Stimulated activated CD8-positive, alpha-beta memory T cell treated with anti-CD3 and anti-CD28 coated beads, Interleukin-7, amount 100 ng/mL, for 1 hour (primary cell): ENCODE measurements around the gene WASF2.
A peak's percentile ranks its signal among the peaks of the same experiment; 100 is the strongest.

Experiments
- DNase-seq, 2 donors: peaks; one replicate each; pipeline ENCODE4 v3.0.0-alpha.2; 2020; ENCODE audit warnings: low read depth in 2 of 2

The WASF2 gene

GRCh38 chr1:27377760-27378495, 112.0 kb downstream of the WASF2 start:
- no peak for DNase-seq

GRCh38 chr1:27374362-27375086, 115.4 kb downstream of the WASF2 start, which contains the start of gene FCN3:
Gene FCN3 (minus strand): TSS chr1:27374824. CDS start chr1:27374818, 6 bp downstream.
- DNase-seq, result no peak

- no peak for DNase-seq
Measured at GRCh38 chr1:27372808-27373690, 116.9 kb downstream of the WASF2 start.

GRCh38 chr1:27372022-27372807, 117.8 kb downstream of the WASF2 start:
- no peak for DNase-seq

GRCh38 chr1:27368869-27369582, 120.9 kb downstream of the WASF2 start:
- DNase-seq, result no peak

GRCh38 chr1:27367160-27367650, 122.8 kb downstream of the WASF2 start:
- no peak for DNase-seq

GRCh38 chr1:27366411-27367159, 123.4 kb downstream of the WASF2 start, which contains the start of gene MAP3K6:
Gene MAP3K6 (minus strand): TSS chr1:27366961. CDS start chr1:27366597, 364 bp downstream.
- no peak for DNase-seq

GRCh38 chr1:27366113-27366410, 123.9 kb downstream of the WASF2 start:
- peak; percentile 27 to 49 for DNase-seq

- peak; percentile 57 to 61 for DNase-seq
Measured at GRCh38 chr1:27365372-27366112, 124.4 kb downstream of the WASF2 start.

- no peak for DNase-seq
Measured at GRCh38 chr1:27364696-27365371, 125.1 kb downstream of the WASF2 start.

GRCh38 chr1:27363766-27364695, 125.9 kb downstream of the WASF2 start:
- no peak for DNase-seq

GRCh38 chr1:27361553-27361952, 128.4 kb downstream of the WASF2 start:
- no peak for DNase-seq

- no peak for DNase-seq
Measured at GRCh38 chr1:27361044-27361402, 128.9 kb downstream of the WASF2 start.

GRCh38 chr1:27360159-27361043, 129.6 kb downstream of the WASF2 start:
- no peak for DNase-seq

- DNase-seq, result no peak
Measured at GRCh38 chr1:27359822-27360158, 130.2 kb downstream of the WASF2 start.

GRCh38 chr1:27358928-27359313, 131.0 kb downstream of the WASF2 start:
- no peak for DNase-seq
